Left cardiac atrium (tissue), 2 donors: ENCODE results near the gene HERC2. TPM values are rescaled to one million over a fixed set of nuclear protein-coding genes. Genes with fewer than 3 reads are reported as not detected.

Experiments used
- total RNA-seq, 2 donors: library from RNA; stranded (reverse); fragmentation: NEBNext Ultra II Directional; extraction: Animal tissue kit (Norgen Biotek cat#: 25700); gene quantifications; one replicate each; pipeline ENCODE4 v1.2.1, GENCODE V29; 2021
- donor health status: DM: no; HTN: yes; CAD: no; lungs with severe emphysema.
- donor health status: DM: yes; HTN: yes; CAD: no.

Gene HERC2
- total RNA-seq, 2 donors from 2014 or later: 46.5 to 46.8 TPM

Other genes starting within 250 kb of the HERC2 start
- under 1 TPM in 1 of 2 donors, not detected in 1; 0.09 TPM for gene OCA2, start 222.9 kb downstream of the HERC2 start, total RNA-seq
- not detected for gene GOLGA6L24, start 35.9 kb upstream of the HERC2 start, total RNA-seq
- gene GOLGA8F, start 56.5 kb upstream of the HERC2 start, total RNA-seq: not detected
- not detected for gene GOLGA8G, start 210.8 kb upstream of the HERC2 start, total RNA-seq
- not detected for gene GOLGA6L25, start 231.4 kb upstream of the HERC2 start, total RNA-seq